Upper lobe of right lung (tissue), 1 donor: ENCODE measurements around the gene PACS1. TPM values are rescaled to one million over a fixed set of nuclear protein-coding genes. Genes with fewer than 3 reads are reported as not detected.
A peak's percentile ranks its signal among the peaks of the same experiment; 100 is the strongest.
"Not testable (repeated sequence)": the region's sequence is repeated elsewhere in the genome, so short reads cannot be mapped to it uniquely, and the experiment has no call there.

Source experiments
- ATAC-seq: fragments of 200-7000 bp; cut with Tn5 transposase; one replicate; pipeline ENCODE4 v1.9.1; 2020; ENCODE audit warnings: mild to moderate bottlenecking, moderate library complexity
- DNase-seq: peaks from one replicate; pipeline ENCODE4 v3.0.0-alpha.2; 2020
- H3K27ac ChIP-seq: fragments of 200-600 bp; one replicate; pipeline ENCODE4 v1.8.0; 2022
- H3K27me3 ChIP-seq: fragments of 200-600 bp; one replicate; pipeline ENCODE4 v1.8.0; 2022; ENCODE audit warnings: mild to moderate bottlenecking
- H3K36me3 ChIP-seq: fragments of 200-600 bp; one replicate; pipeline ENCODE4 v1.8.0; 2022
- H3K4me1 ChIP-seq: fragments of 200-600 bp; one replicate; pipeline ENCODE4 v1.8.0; 2022
- H3K4me3 ChIP-seq: fragments of 200-600 bp; one replicate; pipeline ENCODE4 v1.8.0; 2022; ENCODE audit warnings: mild to moderate bottlenecking
- H3K9me3 ChIP-seq: fragments of 200-600 bp; one replicate; pipeline ENCODE4 v1.8.0; 2022
- CTCF ChIP-seq: fragments of 200-600 bp; IDR thresholded peaks from one replicate; pipeline ENCODE4 v1.8.0; 2022; ENCODE audit warnings: antibody characterized with exemption
- intact Hi-C: fragments of 100-400 bp; cut with DNase I; formaldehyde crosslinking; loops from one replicate; pipeline ENCODE4 v1.11.0; 2022
- long read RNA-seq: library from polyadenylated mRNA; unstranded; transcript quantifications from one replicate; pipeline ENCODE4 v2.0.0, GENCODE V29; 2021
- total RNA-seq: library from RNA; stranded (reverse); fragmentation: NEBNext Ultra II Directional; extraction: Animal tissue kit (Norgen Biotek cat#: 25700); gene quantifications from one replicate; pipeline ENCODE4 v1.2.1, GENCODE V29; 2021
- donor health status: DM: no; HTN: yes; CAD: no; lungs with severe emphysema.

PACS1 gene
- 55.9 TPM for total RNA-seq
- long read RNA-seq, full-length matches to known transcripts, result 20 of 33 reads
- long read RNA-seq, partial matches to known transcripts, result 4 of 33 reads
- long read RNA-seq, other reads (novel, unspliced or antisense), result 9 of 33 reads

- peak within 1 kb of the TSS; percentile 93 for H3K27ac ChIP-seq
- intact Hi-C loops, result loop anchor here (10.0 kb wide), 1 partner anchor 65 kb away; no protein-coding TSS in a partner anchor
- no peaks in the 10 kb centered on the region for H3K9me3 ChIP-seq
- peaks cover 48% of the 10 kb centered on the region for H3K36me3 ChIP-seq
- ATAC-seq (peak; percentile 88), DNase-seq (peak; percentile 92)
- peak; percentile 2 for TF ChIP-seq CTCF
- H3K27me3 ChIP-seq, result no peaks in the 10 kb centered on the region
- H3K4me1 ChIP-seq, result peaks cover 26% of the 10 kb centered on the region
- H3K4me3 ChIP-seq, result peak within 1 kb of the TSS; percentile 82
These were observed at the start of gene PACS1 for GRCh38 chr11:66069715-66070603. TSS of gene PACS1 (plus strand) at chr11:66070272. CDS start at chr11:66070487, 215 bp downstream.

- ATAC-seq (peak; percentile 83), DNase-seq (peak; percentile 82)
- intact Hi-C loops, result no loop called here
- H3K27me3 ChIP-seq, result no peaks in the 10 kb centered on the region
- TF ChIP-seq CTCF, result no peak
- H3K27ac ChIP-seq, result no peak overlapping the region
- no peaks in the 10 kb centered on the region for H3K36me3 ChIP-seq
- H3K9me3 ChIP-seq, result no peaks in the 10 kb centered on the region
- no peak overlapping the region for H3K4me3 ChIP-seq
- peaks cover 13% of the 10 kb centered on the region for H3K4me1 ChIP-seq
These were observed 49.3 kb upstream of the PACS1 start for GRCh38 chr11:66020618-66021357.

GRCh38 chr11:66022401-66023185, 47.5 kb upstream of the PACS1 start:
- ATAC-seq, result peak; percentile 92

GRCh38 chr11:66023186-66023440, 47.0 kb upstream of the PACS1 start:
- peaks cover 13% of the 10 kb centered on the region for H3K4me1 ChIP-seq
- H3K4me3 ChIP-seq, H3K27ac ChIP-seq, H3K27me3 ChIP-seq, intact Hi-C loops, DNase-seq, H3K36me3 ChIP-seq, ATAC-seq, H3K9me3 ChIP-seq: not testable (repeated sequence)

More at GRCh38 chr11:66022401-66023185, 47.5 kb upstream of the PACS1 start:
- intact Hi-C loops, result no loop called here
- Histone ChIP-seq H3K27me3 (no peaks in the 10 kb centered on the region), H3K27ac (no peak overlapping the region), H3K36me3 (no peaks in the 10 kb centered on the region), H3K4me3 (peak overlapping the region; percentile 16), H3K4me1 (peaks cover 13% of the 10 kb centered on the region), H3K9me3 (no peaks in the 10 kb centered on the region)
- TF ChIP-seq CTCF, result peak; percentile 97
- peak; percentile 89 for DNase-seq

GRCh38 chr11:66026017-66026529, 44.0 kb upstream of the PACS1 start, which contains the start of gene CATSPER1:
TSS of gene CATSPER1 (minus strand) at chr11:66026479. CDS start at chr11:66026379, 100 bp downstream.
- Histone ChIP-seq H3K4me1 (peaks cover 13% of the 10 kb centered on the region), H3K27ac (no peak within 1 kb of the TSS), H3K9me3 (no peaks in the 10 kb centered on the region), H3K27me3 (no peaks in the 10 kb centered on the region), H3K36me3 (no peaks in the 10 kb centered on the region), H3K4me3 (no peak within 1 kb of the TSS)
- DNase-seq (no peak), ATAC-seq (no peak)
- intact Hi-C loops, result no loop called here
- TF ChIP-seq CTCF, result no peak
